Measurements from ENCODE around the gene FGD3.

The FGD3 gene

DNA sequence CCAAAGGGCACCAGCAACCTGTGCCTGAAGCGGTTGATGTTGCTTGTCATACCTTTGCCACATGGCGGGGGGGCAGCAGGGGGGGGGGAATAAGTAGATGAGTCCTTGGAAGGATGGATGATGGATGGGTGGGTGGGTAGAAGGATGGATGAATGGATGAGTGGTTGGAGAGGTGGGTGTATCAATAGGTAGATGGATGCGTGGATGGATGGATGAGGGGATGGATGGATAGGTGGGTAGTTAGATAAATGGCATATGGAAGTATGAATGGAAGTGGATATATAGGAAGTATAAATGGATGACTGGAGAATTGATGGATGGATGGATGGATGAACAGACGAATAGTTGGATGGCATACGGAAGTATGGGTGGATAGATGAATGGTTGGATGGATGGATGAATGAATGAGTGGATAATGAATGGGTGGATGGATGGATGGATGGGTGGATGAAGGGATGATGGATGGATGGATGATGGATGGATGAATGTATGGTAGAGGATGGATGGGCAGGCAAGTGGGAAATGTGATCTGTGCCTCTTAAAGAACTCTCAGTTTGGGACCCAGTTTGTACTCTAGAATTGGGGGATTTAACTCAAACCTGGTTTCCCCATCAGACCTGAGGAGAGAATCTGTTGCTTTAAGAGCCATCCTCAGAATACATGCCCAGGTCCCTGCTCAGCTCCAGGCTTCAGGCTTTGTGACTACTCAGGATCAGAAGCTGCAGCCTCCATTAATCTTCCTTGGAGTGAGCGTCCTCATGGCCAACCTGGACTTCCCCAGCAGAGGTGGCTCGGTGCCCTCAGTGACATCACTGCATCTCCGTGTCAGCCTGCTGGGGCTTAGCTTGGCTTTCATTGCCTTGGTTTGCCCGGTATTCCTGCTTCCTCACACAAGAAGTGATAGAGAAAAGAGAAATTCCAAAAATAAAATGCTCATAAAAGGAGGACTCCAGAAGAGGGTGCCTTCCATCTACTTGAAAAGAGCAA, 83.6 kb downstream of the FGD3 start:
- in situ Hi-C loops (cut with MboI; ENCODE audit: low sequenced_read_pairs), result no loop called here
- no peak for DNase-seq (ENCODE audit: low spot score in 2 of 2)
- H3K36me3 ChIP-seq (replicated peaks), result no peaks in the 10 kb centered on the region

GRCh38 chr9:93031629-93032430, 84.5 kb downstream of the FGD3 start:
- no peaks in the 10 kb centered on the region for H3K9me3 ChIP-seq
- H3K36me3 ChIP-seq (replicated peaks), result no peaks in the 10 kb centered on the region
- H3K27me3 ChIP-seq (ENCODE audit: low read depth), result no peaks in the 10 kb centered on the region
- H3K4me3 ChIP-seq, result no peak overlapping the region
- in situ Hi-C loops (cut with MboI; ENCODE audit: low sequenced_read_pairs), result no loop called here
- no peak for DNase-seq (ENCODE audit: low spot score in 2 of 2)
- no peaks in the 10 kb centered on the region for H3K4me1 ChIP-seq

More for the DNA sequence above, 83.6 kb downstream of the FGD3 start:
- Histone ChIP-seq H3K27me3 (ENCODE audit: low read depth) (no peaks in the 10 kb centered on the region), H3K9me3 (no peaks in the 10 kb centered on the region), H3K4me3 (no peak overlapping the region), H3K4me1 (no peaks in the 10 kb centered on the region)

GRCh38 chr9:93032545-93032944, 85.2 kb downstream of the FGD3 start:
- no peaks in the 10 kb centered on the region for H3K4me1 ChIP-seq
- no peak overlapping the region for H3K4me3 ChIP-seq
- in situ Hi-C loops (cut with MboI; ENCODE audit: low sequenced_read_pairs), result no loop called here
- no peaks in the 10 kb centered on the region for H3K9me3 ChIP-seq
- no peaks in the 10 kb centered on the region for H3K36me3 ChIP-seq (replicated peaks)
- no peaks in the 10 kb centered on the region for H3K27me3 ChIP-seq (ENCODE audit: low read depth)
- DNase-seq (ENCODE audit: low spot score in 2 of 2), result no peak

DNA sequence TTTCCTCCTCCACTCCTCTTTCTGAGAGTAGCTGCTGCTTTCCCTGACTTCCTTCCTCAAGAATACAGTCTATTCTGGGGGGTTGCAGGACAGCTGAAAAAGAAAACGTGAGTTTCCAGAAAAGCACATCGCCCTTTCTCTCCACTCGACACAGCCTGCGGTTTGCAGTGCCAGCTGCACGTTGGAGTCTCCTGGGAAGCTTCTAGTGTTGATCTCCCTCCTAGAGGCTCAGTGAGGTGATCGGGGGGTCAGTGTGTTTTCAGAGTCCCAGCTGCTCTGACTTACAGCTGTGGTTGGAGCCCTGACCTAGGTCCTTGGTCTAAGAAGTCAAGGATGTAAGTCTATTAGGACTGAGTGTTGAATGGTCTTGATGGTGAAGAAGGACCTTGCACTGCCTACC, 86.2 kb downstream of the FGD3 start:
- in situ Hi-C loops (cut with MboI; ENCODE audit: low sequenced_read_pairs), result no loop called here
- no peak for DNase-seq (ENCODE audit: low spot score in 2 of 2)
- Histone ChIP-seq H3K9me3 (no peaks in the 10 kb centered on the region), H3K4me3 (no peak overlapping the region), H3K4me1 (no peaks in the 10 kb centered on the region), H3K36me3 (replicated peaks) (no peaks in the 10 kb centered on the region), H3K27me3 (ENCODE audit: low read depth) (no peaks in the 10 kb centered on the region)

- Histone ChIP-seq H3K4me3 (no peak overlapping the region), H3K36me3 (replicated peaks) (no peaks in the 10 kb centered on the region), H3K9me3 (no peaks in the 10 kb centered on the region), H3K27me3 (ENCODE audit: low read depth) (no peaks in the 10 kb centered on the region), H3K4me1 (no peaks in the 10 kb centered on the region)
- no peak for DNase-seq (ENCODE audit: low spot score in 2 of 2)
- in situ Hi-C loops (cut with MboI; ENCODE audit: low sequenced_read_pairs), result no loop called here
These were observed 87.9 kb downstream of the FGD3 start for GRCh38 chr9:93035106-93035660.

DNA sequence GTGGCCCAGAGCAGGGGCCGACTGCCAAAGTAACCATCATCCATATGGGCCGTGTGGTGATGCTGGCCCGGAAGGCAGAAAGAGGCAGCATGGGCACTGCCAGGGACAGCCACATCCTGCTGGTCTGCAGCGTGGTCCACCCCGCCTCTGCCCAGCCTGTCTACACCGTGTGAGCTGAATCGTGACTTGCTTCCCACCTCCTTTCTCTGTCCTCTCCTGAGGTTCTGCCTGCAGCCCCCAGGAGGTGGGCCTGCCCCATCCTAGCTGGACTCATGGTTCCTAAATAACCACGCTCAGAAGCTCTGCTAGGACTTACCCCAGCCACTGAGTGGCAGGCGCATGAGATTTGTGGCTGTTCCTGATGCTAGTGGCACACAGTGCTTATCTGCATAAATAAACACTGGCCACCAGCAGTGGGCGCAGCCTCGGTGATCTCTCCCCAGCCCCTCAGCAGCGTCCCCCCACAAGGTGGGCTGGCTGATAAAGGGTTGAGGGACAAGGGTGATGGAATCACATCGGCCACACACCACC, 88.6 kb downstream of the FGD3 start:
- no peaks in the 10 kb centered on the region for H3K4me1 ChIP-seq
- no peak for DNase-seq (ENCODE audit: low spot score in 2 of 2)
- in situ Hi-C loops (cut with MboI; ENCODE audit: low sequenced_read_pairs), result no loop called here
- no peaks in the 10 kb centered on the region for H3K36me3 ChIP-seq (replicated peaks)
- H3K4me3 ChIP-seq, result no peak overlapping the region
- no peaks in the 10 kb centered on the region for H3K27me3 ChIP-seq (ENCODE audit: low read depth)
- H3K9me3 ChIP-seq, result no peaks in the 10 kb centered on the region

DNA sequence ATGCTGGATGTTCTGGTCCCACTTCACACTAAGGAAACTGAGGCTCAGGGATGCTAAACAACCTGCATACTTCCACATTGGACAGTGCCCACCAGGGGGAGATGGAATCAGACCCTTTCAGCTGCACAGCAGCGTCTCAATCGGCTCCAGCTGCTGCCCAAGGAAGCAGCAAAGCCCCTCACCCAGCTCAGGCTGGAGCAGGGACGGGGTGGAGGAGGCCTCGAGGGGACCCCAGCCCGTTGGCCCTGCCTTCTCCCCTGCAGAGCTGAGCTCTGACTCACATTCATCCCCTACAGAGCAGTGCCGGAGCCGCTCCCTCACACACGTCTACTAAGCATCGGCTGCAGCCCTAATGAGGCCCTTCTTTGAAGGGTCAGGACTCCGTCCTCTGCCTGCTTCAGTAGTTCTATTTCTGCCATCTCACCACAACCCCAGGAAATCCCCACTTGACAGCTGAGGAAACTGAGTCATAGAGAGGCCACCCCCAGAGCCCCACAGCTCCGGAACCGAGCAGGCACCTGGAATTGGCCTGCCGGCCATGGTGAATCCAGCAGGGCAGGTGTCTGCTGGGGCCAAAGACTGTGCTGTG, 89.7 kb downstream of the FGD3 start:
- no peak for DNase-seq (ENCODE audit: low spot score in 2 of 2)
- in situ Hi-C loops (cut with MboI; ENCODE audit: low sequenced_read_pairs), result no loop called here
- H3K4me3 ChIP-seq, result no peak overlapping the region
- H3K4me1 ChIP-seq, result no peaks in the 10 kb centered on the region
- H3K36me3 ChIP-seq (replicated peaks), result no peaks in the 10 kb centered on the region
- no peaks in the 10 kb centered on the region for H3K27me3 ChIP-seq (ENCODE audit: low read depth)
- no peaks in the 10 kb centered on the region for H3K9me3 ChIP-seq

GRCh38 chr9:93037476-93037971, 90.2 kb downstream of the FGD3 start:
- no peak for DNase-seq (ENCODE audit: low spot score in 2 of 2)
- Histone ChIP-seq H3K9me3 (no peaks in the 10 kb centered on the region), H3K4me3 (no peak overlapping the region), H3K27me3 (ENCODE audit: low read depth) (no peaks in the 10 kb centered on the region), H3K36me3 (replicated peaks) (no peaks in the 10 kb centered on the region), H3K4me1 (no peaks in the 10 kb centered on the region)
- in situ Hi-C loops (cut with MboI; ENCODE audit: low sequenced_read_pairs), result no loop called here

GRCh38 chr9:93038918-93039317, 91.6 kb downstream of the FGD3 start:
- Histone ChIP-seq H3K36me3 (replicated peaks) (no peaks in the 10 kb centered on the region), H3K27me3 (ENCODE audit: low read depth) (no peaks in the 10 kb centered on the region), H3K4me1 (no peaks in the 10 kb centered on the region), H3K9me3 (no peaks in the 10 kb centered on the region), H3K4me3 (no peak overlapping the region)
- no peak for DNase-seq (ENCODE audit: low spot score in 2 of 2)
- in situ Hi-C loops (cut with MboI; ENCODE audit: low sequenced_read_pairs), result no loop called here

DNA sequence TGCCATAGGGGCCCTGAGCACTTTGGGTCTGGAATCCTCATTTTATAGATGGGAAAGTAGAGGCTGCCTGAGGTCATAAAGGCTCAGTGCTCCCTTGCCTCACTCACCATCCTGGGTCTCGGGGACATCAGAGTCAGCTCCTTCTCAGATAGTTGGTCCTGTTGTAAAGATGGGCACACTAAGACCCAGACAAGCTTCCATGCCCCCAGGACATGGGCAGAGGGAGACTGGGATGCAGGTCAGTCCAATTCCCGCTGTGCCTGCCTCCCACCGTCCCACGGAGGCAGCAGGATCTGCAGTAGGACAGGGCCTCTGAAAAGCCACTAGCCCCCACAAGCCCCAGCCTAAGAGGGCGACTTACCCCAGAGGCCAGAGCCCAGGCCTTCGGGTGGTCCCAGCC, 92.1 kb downstream of the FGD3 start:
- no peak for DNase-seq (ENCODE audit: low spot score in 2 of 2)
- H3K36me3 ChIP-seq (replicated peaks), result no peaks in the 10 kb centered on the region
- no peaks in the 10 kb centered on the region for H3K9me3 ChIP-seq
- no peaks in the 10 kb centered on the region for H3K4me1 ChIP-seq
- in situ Hi-C loops (cut with MboI; ENCODE audit: low sequenced_read_pairs), result no loop called here
- H3K4me3 ChIP-seq, result no peak overlapping the region
- no peaks in the 10 kb centered on the region for H3K27me3 ChIP-seq (ENCODE audit: low read depth)

DNA sequence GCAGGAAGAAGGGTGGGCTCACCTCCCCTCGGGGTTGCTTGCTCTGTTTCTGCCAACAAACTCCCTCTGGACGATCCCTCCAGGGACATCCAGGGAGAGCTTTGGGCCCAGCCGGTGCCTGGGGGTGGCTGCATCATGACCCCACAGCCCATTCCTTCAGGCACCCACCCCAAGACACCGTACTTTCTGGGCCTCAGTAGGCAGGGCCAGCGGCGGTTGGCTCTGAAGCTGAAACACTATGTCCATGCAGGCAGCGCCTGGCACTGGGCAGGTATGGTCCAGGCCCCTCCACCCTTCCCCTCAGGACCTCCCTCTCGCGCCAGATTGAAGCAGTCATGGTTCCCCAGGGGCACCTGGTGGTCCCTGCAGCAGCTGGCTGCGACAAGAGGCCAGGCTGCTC, 92.7 kb downstream of the FGD3 start:
- Histone ChIP-seq H3K4me3 (no peak overlapping the region), H3K27me3 (ENCODE audit: low read depth) (no peaks in the 10 kb centered on the region), H3K4me1 (no peaks in the 10 kb centered on the region), H3K36me3 (replicated peaks) (no peaks in the 10 kb centered on the region), H3K9me3 (no peaks in the 10 kb centered on the region)
- in situ Hi-C loops (cut with MboI; ENCODE audit: low sequenced_read_pairs), result no loop called here
- DNase-seq (ENCODE audit: low spot score in 2 of 2), result no peak

DNA sequence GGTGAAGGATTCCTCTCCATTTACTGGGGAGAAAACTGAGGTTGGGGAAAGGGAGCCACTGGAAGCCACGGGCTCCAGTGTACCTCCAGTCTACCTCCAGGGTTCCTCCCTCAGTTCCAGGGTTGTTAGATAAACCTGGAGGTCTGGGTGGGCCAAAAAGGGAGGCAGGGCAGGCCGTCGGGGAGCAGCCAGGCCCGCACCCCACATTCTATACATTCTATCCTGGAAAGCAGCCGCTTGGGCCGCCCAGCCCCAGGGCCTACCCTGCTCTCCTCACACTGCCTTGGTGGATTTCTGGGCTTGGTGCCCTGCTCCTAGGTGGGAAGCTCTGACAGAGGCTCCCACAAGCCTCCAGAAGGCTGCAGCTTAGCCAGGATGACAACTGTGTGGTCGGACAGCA, 93.1 kb downstream of the FGD3 start:
- Histone ChIP-seq H3K9me3 (no peaks in the 10 kb centered on the region), H3K36me3 (replicated peaks) (no peaks in the 10 kb centered on the region), H3K4me3 (no peak overlapping the region), H3K4me1 (no peaks in the 10 kb centered on the region), H3K27me3 (ENCODE audit: low read depth) (no peaks in the 10 kb centered on the region)
- no peak for DNase-seq (ENCODE audit: low spot score in 2 of 2)
- in situ Hi-C loops (cut with MboI; ENCODE audit: low sequenced_read_pairs), result no loop called here

DNA sequence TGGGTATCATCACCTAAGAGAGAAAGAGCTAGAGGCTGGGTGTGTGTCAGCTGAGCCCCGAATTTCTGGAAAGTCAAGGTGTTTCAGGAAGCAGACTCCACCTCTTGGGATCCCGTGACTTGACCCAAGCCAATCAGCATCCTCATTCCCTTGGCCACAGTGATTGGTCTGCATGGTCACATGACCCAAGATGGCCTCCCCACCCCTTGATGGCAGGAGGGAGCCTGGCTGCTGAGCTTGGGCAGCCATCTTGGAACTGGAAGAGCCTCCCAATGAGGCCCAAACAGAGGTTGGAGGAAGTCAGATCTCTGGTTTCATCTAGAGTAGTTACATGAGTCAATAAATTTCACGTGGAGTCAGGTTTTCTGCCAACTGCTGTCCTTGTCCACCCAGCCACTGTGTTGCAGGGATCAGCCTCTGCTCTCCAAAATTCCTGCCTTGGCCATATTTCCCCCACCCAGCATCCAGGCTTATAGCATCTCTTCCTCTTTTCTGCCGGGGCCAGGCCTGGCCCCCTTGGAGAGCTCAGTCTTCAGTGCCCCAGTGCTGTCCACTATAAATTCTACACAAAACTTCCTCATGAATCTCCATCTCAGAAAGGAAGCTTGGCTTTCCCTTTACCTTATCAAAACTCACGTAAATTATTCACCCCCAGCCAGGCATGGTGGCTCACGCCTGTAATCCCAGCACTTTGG, 93.9 kb downstream of the FGD3 start:
- Histone ChIP-seq H3K4me3 (no peak overlapping the region), H3K36me3 (replicated peaks) (no peaks in the 10 kb centered on the region), H3K27me3 (ENCODE audit: low read depth) (no peaks in the 10 kb centered on the region), H3K9me3 (no peaks in the 10 kb centered on the region), H3K4me1 (no peaks in the 10 kb centered on the region)
- in situ Hi-C loops (cut with MboI; ENCODE audit: low sequenced_read_pairs), result no loop called here
- DNase-seq (ENCODE audit: low spot score in 2 of 2), result peak in 1 of 2 experiments; percentile 22
